Activated CD4-positive, alpha-beta T cell treated with anti-CD3 and anti-CD28 coated beads, Interleukin-2, amount 50 U/mL, for 48 hours (primary cell): ENCODE measurements around the gene GFER.
"Not testable (repeated sequence)": the region's sequence is repeated elsewhere in the genome, so short reads cannot be mapped to it uniquely, and the experiment has no call there.

ENCODE experiments used
- DNase-seq, 2 experiments: peaks; one replicate each; pipeline ENCODE4 v3.0.0-alpha.2; 2020

The GFER gene

DNA sequence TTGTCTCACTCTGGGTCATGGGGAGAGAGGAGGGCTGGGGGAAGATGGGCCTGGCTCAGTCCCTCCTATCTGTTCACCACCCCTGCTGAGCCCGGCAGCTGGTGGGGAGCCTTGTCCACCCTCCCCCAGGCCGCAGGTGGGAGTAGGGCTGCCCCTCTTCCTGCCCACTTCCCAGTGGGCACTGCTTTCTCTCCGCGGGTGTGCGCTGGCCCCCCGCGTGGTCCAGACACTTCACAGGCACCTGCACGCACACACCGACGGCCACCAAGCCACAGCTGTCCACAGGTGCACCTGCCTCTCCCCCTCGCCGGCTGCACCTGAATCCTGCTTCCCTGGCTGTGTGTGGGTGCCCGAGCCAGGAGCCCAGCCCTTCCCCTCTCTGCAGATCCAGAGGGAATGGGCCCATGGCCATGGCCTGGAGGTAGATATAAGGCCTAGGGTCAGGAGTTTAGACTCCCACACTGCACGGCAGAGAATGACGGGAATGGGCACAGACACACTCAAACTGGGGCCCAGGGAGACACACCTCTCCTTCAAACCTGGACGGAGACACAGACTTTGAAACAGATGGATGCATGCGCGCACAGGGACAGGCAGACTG is 44.7 kb downstream of the GFER start:
- no peak for DNase-seq

DNA sequence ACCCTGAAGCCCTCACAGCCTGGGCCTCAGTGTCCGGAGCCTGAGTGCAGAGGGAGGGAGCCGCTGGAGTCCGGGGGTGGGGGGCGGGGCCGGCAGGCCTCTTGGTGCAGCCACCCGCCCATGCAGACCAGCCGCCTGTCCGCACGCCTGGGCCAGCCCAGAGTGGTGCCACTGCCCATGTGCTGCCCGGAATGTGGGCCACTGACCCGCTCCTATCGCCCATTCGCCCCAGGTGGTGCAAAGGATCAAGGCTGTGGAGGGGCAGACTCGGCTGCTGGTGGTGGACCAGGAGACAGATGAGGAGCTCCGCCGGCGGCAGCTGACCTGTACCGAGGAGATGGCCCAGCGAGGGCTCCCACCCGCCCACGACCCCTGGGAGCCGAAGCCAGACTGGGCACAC is 45.4 kb downstream of the GFER start:
- DNase-seq, result no peak

DNA sequence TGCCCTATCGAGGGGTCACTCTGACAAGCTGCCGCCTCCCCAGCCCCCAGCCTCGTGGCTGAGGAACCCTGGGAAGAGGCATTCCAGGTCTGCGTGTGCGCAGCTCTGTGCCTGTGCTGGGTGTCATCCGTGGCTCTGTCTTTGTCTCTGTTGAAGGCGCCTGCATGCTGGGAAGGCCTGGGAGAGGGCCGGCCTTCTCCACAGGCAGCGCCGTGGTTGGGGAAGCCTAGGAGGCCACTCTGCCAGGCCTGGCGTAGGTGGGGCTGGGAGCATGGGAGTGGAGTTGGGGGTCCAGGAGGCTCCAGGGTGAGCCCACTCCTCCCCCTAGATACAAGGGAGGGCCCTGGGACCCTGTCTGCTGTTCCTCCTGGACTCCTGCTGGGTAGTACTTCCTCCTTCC is 46.0 kb downstream of the GFER start:
- DNase-seq, result no peak

DNA sequence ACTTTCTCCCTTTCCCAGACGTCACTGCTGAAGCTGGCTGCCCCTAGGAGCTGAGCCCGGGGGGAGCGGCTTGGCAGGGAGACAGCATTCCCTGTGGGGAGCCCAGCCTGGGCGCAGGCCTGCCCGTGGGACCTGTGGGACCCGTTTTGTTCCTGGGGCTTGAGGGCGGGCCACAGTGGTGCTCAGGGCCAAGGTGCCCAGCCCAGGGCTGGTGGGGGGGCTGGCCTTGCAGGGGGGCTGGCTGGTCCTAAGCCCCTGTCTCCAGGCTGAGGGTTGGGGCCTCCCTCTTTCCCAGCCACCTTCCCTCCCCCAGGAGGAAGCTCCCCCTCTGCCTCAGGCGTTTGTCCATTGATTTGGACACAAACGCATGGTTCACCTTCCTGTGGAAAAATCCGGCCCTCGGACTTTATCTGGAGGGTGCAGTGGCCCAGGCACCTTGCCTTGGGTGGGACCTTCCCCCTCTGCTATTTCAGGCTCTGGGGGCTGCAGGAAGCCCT is 47.1 kb downstream of the GFER start:
- DNase-seq, result no peak

DNA sequence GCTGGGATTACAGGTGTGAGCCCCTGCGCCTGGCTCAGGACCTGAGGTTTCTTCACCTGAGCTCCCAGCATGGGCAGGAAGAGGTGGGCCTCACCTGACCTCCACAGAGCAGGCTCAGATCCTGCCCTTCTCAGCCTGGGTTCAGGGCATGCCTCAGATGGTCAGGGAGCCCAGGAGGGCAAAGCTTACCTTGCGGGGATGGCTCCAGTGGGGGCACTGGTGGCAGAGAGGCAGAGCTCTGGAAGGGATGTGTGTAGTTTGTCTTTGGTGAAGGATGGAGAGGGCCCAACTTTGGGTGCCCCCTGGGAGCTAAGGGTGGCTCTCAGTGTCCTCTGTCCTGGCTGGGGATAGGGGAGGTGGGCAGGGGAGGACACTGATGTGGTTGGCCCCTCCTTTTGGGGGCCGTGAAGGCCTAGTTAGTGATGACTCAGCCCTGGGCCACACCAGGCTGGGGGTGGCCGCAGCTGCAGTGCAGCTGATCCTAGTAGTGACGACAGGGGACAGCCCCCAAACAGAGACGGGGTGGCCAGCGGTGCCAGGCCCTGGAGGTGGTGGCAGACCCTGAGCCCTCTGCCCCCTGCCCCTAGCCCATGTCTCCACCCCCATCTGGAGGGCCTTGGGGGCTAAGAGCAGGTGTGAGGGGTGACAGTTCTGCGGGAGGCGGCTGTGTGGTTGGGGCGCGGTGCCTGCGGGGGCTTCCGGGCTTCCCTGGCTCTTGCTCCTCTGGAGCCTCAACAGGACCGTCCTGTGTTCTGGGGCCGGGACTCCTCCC is 48.5 kb downstream of the GFER start:
- no peak for DNase-seq

DNA sequence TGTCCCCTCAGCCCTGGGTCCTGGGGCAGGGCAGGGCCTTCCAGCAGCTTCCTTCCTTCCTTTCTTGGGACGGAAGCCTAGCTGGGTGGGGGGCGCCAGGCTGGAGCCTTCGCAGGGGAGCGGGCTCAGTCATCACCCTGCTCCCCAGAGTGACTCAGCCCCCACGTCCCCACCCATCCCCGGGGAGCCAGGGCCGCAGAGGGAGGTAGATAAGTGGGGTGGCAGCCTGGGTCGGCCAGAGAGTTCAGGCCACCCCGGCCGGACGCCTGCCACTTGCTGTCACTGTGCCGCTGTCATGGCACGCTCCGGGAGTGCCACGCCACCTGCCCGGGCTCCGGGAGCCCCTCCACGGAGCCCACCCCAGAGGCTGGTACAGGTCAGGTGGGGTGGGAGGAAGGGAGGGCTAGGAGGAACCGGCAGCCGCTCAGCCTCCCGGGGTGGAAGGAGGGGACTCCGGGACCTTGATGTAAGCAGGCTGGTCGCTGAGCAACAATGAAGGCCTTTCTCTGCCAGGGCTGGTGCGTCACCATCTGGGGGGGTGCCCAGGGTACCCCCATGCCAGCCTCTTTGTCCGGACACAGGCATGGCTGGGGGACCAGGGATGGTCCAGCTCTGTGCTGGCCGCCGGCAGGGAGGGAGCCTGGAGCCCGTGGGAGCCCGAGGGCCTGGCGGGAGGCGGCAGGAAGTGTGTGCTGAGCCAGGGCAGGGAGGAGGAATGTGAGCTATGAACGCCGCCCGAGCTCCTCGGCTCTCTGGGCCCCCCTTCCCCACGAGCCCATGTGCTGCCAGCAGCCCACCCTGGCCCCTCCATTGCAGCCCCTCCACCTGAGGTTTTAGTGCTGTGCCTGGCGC is 49.3 kb downstream of the GFER start:
- no peak for DNase-seq

DNA sequence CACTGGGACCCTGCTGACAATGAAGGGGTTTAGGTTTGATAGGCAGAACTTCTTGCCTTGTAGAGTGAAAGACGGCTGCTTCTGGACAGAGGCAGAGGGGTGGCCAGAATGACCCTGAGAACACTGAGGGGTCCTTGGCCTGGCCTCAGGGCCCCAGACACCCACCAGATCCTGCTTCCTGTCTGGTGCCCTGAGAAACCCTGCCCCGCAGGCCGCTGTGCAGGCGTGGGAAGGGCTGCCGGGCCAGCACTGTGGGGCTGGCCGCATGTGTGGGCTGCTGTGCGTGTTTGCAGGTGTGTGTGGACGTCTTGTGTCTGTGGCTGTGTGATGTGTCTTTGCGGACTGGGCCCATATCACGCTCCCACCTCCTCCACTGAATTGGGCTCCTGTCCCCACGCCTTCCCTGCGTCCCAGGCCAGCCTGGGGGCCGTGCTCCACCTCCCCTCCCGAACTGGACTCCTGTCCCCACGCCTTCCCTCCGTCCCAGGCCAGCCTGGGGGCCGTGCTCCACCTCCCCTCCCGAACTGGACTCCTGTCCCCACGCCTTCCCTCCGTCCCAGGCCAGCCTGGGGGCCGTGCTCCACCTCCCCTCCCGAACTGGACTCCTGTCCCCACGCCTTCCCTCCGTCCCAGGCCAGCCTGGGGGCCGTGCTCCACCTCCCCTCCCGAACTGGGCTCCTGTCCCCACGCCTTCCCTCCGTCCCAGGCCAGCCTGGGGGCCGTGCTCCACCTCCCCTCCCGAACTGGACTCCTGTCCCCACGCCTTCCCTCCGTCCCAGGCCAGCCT is 50.1 kb downstream of the GFER start:
- DNase-seq, result not testable (repeated sequence)

DNA sequence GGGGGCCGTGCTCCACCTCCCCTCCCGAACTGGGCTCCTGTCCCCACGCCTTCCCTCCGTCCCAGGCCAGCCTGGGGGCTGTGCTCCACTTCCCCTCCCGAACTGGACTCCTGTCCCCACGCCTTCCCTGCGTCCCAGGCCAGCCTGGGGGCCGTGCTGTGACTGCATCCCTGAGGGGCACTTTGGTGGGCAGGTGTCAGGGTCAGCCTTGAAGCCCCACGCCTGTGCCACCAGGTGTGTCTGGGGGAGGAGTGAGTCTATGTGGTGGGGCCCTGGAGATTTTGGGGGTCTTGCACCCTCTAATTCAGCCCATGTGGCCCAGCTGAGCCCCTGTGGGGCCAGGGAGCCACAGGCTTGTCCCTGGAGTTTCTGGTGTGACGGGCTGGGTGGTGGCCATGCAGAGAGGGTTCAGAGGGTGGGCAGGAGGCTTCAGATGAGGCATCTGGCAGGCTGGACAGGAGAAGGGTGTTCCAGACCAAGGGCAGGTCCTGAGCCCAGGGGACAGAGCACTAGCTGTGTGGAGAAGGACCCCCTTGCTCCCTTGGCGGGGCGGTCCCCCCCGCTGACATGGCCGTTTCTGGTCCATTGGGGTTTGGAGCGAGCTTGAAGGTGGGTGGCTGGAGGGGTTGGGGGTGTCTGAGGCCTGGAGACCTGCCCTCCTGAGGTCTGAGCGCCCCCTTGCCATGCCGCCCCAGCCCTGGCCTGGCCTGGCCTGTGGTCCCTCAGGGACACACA is 50.9 kb downstream of the GFER start:
- no peak for DNase-seq

DNA sequence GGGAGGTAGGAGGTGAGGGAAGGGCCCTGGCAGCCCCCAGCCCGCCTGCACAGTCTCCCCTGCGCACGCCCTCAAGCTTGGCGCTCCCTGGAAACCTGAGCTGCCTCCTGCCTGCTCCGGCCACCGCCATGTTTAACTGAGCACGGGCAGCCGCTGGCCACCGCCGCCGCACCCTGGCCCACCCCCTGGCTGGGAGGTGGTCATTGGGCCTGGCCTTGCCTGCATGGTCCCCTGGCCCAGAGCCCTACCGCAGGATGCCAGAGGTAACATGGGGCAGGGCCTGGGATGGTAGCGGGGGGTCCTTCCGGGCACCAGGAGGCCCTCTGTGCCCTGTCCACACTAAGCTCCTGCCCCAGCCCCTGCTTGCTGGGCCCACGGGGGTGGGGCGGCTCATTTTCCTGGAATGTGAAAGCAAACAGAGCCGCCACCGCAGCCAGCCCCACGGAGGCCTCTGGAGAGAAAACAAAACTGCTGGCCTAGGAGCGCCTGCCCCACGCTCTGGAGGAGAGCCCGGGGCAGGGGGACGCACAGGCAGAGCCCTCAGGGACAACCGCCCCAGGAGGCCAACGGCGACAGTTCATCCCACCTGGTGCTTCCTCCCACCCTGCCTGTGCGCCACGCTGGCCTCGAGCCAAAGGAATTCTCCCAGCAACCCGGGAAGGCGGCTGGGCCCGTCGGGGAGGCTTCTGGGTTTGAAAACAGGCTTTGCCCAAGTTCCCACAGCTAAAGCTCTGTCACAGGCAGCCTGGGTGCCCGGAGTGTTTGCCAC is 51.6 kb downstream of the GFER start:
- no peak for DNase-seq

DNA sequence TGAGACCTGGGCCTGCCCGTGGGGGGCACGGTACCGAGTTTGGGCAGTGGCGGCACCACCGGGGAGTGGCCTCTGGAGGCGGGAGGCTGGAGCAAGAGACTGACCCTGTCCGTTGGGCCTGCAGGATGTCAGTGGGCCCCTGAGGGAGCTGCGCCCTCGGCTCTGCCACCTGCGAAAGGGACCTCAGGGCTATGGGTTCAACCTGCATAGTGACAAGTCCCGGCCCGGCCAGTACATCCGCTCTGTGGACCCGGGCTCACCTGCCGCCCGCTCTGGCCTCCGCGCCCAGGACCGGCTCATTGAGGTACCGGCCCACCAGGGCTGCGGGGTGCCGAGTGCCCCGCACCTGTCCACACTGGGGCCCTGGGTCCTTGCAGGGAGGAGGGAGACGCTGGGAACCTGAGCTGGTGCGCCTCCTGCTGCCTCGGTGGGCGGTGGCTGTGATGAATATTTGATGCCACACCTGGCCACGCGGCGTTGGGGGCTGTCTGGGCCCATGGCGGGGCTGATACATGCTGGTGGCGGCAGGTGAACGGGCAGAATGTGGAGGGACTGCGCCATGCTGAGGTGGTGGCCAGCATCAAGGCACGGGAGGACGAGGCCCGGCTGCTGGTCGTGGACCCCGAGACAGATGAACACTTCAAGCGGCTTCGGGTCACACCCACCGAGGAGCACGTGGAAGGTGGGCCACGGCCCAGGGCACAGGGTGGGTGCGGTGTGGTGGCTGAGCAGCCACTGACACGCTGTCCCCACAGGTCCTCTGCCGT is 52.4 kb downstream of the GFER start:
- no peak for DNase-seq

DNA sequence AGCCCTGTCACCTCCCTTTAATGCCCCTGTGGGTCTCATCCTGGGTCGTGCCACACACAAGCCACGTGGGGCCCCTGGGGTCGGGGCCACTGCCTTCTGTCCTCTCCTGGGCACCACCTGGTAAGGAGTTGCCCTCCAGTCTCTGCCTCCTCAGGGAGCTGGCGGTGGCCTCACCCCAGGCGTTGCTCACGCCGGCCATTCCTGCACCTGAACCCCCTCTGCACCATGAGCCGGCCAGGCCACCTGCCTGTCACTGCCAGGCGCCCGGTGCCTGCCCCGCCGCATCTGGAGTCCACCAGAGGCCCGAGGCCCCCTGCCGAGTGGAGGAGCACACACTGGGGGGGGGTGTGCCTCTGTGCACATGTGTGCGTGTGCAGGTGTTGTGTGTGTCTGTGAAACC is 53.1 kb downstream of the GFER start:
- DNase-seq, result no peak
